Heart left ventricle (tissue), 16 donors: ENCODE results near the gene TRIM3. TPM values are rescaled to one million over a fixed set of nuclear protein-coding genes. Genes with fewer than 3 reads are reported as not detected.

Experiments used
- ATAC-seq, 4 donors: fragments of 200-7000 bp; cut with Tn5 transposase; one replicate each; pipeline ENCODE4 v1.9.1; 2020 to 2022; ENCODE audit warnings: moderate library complexity in 4 of 4, mild to moderate bottlenecking in 3 of 4, moderate number of reproducible peaks in 1 of 4
- DNase-seq, 5 donors: peaks; one replicate each; pipeline ENCODE4 v3.0.0-alpha.2; 2020
- H3K27ac ChIP-seq, 12 donors: fragments of 200-600 bp; sonication (generic) in 4 of 12; one replicate each; pipeline versions ENCODE4 v1.5.0 to v1.8.0; 2016 to 2022; ENCODE audit warnings: mild to moderate bottlenecking in 2 of 12
- H3K27me3 ChIP-seq, 9 donors: fragments of 200-600 bp; sonication (generic) in 2 of 9; one replicate each; pipeline versions ENCODE4 v1.5.1 to v1.8.0; 2016 to 2022; ENCODE audit warnings: mild to moderate bottlenecking in 3 of 9
- H3K36me3 ChIP-seq, 9 donors: fragments of 200-600 bp; sonication (generic) in 2 of 9; one replicate each; pipeline versions ENCODE4 v1.5.0 to v1.8.0; 2018 to 2022; ENCODE audit warnings: mild to moderate bottlenecking in 2 of 9
- H3K4me1 ChIP-seq, 12 donors: fragments of 200-600 bp; sonication (generic) in 4 of 12; one replicate each; pipeline versions ENCODE4 v1.5.0 to v1.8.0; 2016 to 2022; ENCODE audit warnings: mild to moderate bottlenecking in 3 of 12
- H3K4me3 ChIP-seq, 12 donors: fragments of 200-600 bp; sonication (generic) in 4 of 12; one replicate each; pipeline versions ENCODE4 v1.5.0 to v1.8.0; 2017 to 2022; ENCODE audit warnings: mild to moderate bottlenecking in 9 of 12, moderate library complexity in 4 of 12
- H3K9me3 ChIP-seq, 12 donors: fragments of 200-600 bp; sonication (generic) in 4 of 12; one replicate each; pipeline versions ENCODE4 v1.5.0 to v1.8.0; 2016 to 2022; ENCODE audit warnings: mild to moderate bottlenecking in 1 of 12
- POLR2A ChIP-seq, 2 donors: fragments of 450-650 bp; IDR thresholded peaks; one replicate each; pipeline ENCODE4 v1.6.1; 2017; ENCODE audit warnings: antibody characterized with exemption in 2 of 2, mild to moderate bottlenecking in 2 of 2, moderate library complexity in 2 of 2
- WGBS, 4 donors: extraction: QIAGEN DNeasy Blood & Tissue Kit in 2 of 4; methylation state at CpG; one replicate each; pipeline versions ENCODE4 v1.1.5 to v1.1.7; 2013 to 2018; 5-methylcytosine and 5-hydroxymethylcytosine counted together
- intact Hi-C, 10 donors: fragments of 100-400 bp; cut with DNase I; formaldehyde crosslinking; loops; one replicate each; pipeline versions ENCODE4 v1.11.1 to v1.14.2; 2022
- polyA plus RNA-seq, 2 donors: library from polyadenylated mRNA; stranded (reverse); fragments of 200-250 nt; gene quantifications; one replicate each; pipeline ENCODE4 v1.2.3, GENCODE V29; 2013
- total RNA-seq, 9 donors: library from RNA; depleted of rRNA in 2 of 9; stranded (reverse); fragments of >200 nt in 2 of 9; fragmentation: NEBNext Ultra II Directional in 3 of 9; extraction: Animal tissue kit (Norgen Biotek cat#: 25700) in 3 of 9; gene quantifications; one replicate each; pipeline versions ENCODE4 v1.1.0 to v1.2.4, GENCODE V29; 2016 to 2023
- TF ChIP-seq, protein P1 (sequence below), 12 donors: fragments of 200-600 bp; sonication (generic) in 4 of 12; IDR thresholded peaks; one replicate each; pipeline versions ENCODE4 v1.5.0 to v1.8.0; 2018 to 2022; ENCODE audit warnings: antibody characterized with exemption in 12 of 12, mild to moderate bottlenecking in 5 of 12
- donor health status: ischemic (EF 13 %, LVEDD 7.1; RV severe dilation, severe dysfunction).
- donor health status: healthy with polysubstance abuse.
- donor health status: DM: no; HTN: yes; CAD: no.
- donor health status: DM: no; HTN: no; CAD: no.
- donor health status: ischemic (EF 25% LVEDD 6.9; RV normal size, moderate dysfunction).
- donor health status: ischemic (EF 25% LVEDD 5.7; RV mildly dilated, moderate dysfunction).
- donor health status: healthy.
- donor health status: DM: yes; HTN: yes; CAD: no.
- donor health status: ischemic (EF 35%, LVEDD 5.7; RV mildly dilated, moderate dysfunction).
- donor health status: nonischemic (EF 11% LVEDD 7.7; RV severe dilation, severe dysfunction).
- donor health status: DM: yes; HTN: yes; CAD: no.
- donor health status: PGD.
- donor health status: ischemic (EF 29% LVEDD 5.4; RV normal size, mild dysfunction).
- donor health status: nonischemic (EF 23%, LVEDD 6.1; RV moderate dilation, normal function).

TRIM3 gene
- total and polyA plus RNA-seq, 11 donors, result 7.7 to 18.8 (median 10.4) TPM

DNA sequence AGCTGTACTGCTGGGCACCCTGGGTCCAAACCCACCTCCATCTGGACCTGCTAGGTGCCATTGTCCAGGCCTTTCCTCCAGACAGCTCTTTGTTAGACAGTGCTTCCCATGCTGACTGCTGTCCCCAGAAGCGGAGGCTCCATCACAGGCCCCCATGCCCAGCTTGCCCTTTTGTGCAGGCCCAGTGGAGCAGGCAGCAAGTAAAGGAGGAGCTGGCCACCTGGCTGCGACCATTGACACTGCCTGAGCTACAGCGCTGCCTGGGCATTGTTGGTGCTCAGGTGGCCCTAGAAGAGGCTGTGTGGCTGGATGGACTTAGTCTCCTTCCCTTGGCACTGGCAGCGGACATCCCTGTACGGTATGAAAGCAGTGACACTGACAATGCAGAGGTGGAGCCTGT lies 24.8 kb upstream of the TRIM3 start:
- Histone ChIP-seq H3K27me3 (no peaks in the 10 kb centered on the region), H3K4me1 (peaks cover 0 to 19% (median 0%) of the 10 kb centered on the region in 12 donors), H3K9me3 (no peaks in the 10 kb centered on the region), H3K4me3 (no peak overlapping the region), H3K36me3 (peaks cover 0 to 51% (median 30%) of the 10 kb centered on the region in 9 donors), H3K27ac (peak overlapping the region in 1 of 12 donors; percentile 41)
- intact Hi-C loops, result loop anchor here in 1 of 10 donors (5.0 kb wide), 1 partner anchor 121 kb away; no protein-coding TSS in a partner anchor
- whole genome bisulfite sequencing, 4 donors, result 93 to 100% (median 95%) methylated on average over 5 of the region's 5 CpGs
- TF ChIP-seq POLR2A (IDR thresholded peaks at IDR 0.05), result no peak
- TF ChIP-seq, protein P1, sequence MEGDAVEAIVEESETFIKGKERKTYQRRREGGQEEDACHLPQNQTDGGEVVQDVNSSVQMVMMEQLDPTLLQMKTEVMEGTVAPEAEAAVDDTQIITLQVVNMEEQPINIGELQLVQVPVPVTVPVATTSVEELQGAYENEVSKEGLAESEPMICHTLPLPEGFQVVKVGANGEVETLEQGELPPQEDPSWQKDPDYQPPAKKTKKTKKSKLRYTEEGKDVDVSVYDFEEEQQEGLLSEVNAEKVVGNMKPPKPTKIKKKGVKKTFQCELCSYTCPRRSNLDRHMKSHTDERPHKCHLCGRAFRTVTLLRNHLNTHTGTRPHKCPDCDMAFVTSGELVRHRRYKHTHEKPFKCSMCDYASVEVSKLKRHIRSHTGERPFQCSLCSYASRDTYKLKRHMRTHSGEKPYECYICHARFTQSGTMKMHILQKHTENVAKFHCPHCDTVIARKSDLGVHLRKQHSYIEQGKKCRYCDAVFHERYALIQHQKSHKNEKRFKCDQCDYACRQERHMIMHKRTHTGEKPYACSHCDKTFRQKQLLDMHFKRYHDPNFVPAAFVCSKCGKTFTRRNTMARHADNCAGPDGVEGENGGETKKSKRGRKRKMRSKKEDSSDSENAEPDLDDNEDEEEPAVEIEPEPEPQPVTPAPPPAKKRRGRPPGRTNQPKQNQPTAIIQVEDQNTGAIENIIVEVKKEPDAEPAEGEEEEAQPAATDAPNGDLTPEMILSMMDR (IDR thresholded peaks at IDR 0.05), result no peak
- peak in 1 of 4 donors; percentile 10 for ATAC-seq
- DNase-seq, result no peak

DNA sequence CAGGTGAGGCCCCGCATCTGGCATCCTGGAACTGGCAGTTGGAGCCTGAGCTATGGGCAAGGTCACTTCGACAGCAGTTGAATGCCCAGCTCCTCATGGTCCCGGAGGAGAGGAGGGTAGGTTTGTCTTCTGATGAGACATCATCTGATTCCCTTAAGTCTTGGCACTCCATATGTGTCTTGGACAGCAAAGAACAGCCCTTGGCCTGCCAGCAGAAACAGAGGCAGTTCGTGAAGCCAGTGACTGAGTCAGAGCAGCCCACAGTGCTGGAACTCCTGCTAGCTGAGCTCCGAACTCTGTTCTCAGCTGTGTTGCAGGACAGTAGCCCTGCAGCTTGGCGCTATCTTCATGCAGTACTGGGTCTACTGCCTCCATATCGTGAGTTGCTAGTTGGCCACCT lies 24.4 kb upstream of the TRIM3 start:
- DNase-seq (peak in 2 of 5 donors; percentile 29 to 55), ATAC-seq (peak in 3 of 4 donors; percentile 35 to 83 (median 75))
- Histone ChIP-seq H3K27me3 (no peaks in the 10 kb centered on the region), H3K9me3 (no peaks in the 10 kb centered on the region), H3K4me3 (no peak overlapping the region), H3K4me1 (peaks cover 0 to 19% (median 0%) of the 10 kb centered on the region in 12 donors), H3K36me3 (peaks cover 0 to 51% (median 27%) of the 10 kb centered on the region in 9 donors), H3K27ac (peak overlapping the region in 4 of 12 donors; percentile 22 to 41 (median 32))
- TF ChIP-seq POLR2A (IDR thresholded peaks at IDR 0.05), result no peak
- TF ChIP-seq, protein P1 (IDR thresholded peaks at IDR 0.05), result no peak
- 60 to 83% (median 78%) methylated on average over 5 to 7 of the region's 7 CpGs for WGBS, 4 donors
- intact Hi-C loops, result loop anchor here in 1 of 10 donors (5.0 kb wide), 1 partner anchor 121 kb away; no protein-coding TSS in a partner anchor

GRCh38 chr11:6497069-6497839 lies 23.5 kb upstream of the TRIM3 start, which contains the start of gene DNHD1:
DNHD1 (plus strand) TSS chr11:6497280; CDS start chr11:6498216, 936 bp downstream.
- H3K36me3 ChIP-seq, result peaks cover 0 to 52% (median 27%) of the 10 kb centered on the region in 9 donors
- no peak for TF ChIP-seq POLR2A (IDR thresholded peaks at IDR 0.05)
- TF ChIP-seq, protein P1 (IDR thresholded peaks at IDR 0.05), result no peak
- DNase-seq (peak in 2 of 5 donors; percentile 48 to 57), ATAC-seq (peak; percentile 35 to 70 (median 56))
- peaks cover 0 to 19% (median 0%) of the 10 kb centered on the region in 12 donors for H3K4me1 ChIP-seq
- peak within 1 kb of the TSS in 8 of 12 donors; percentile 4 to 43 (median 25) for H3K4me3 ChIP-seq
- intact Hi-C loops, result loop anchor here in 1 of 10 donors (5.0 kb wide), 1 partner anchor 120 kb away; no protein-coding TSS in a partner anchor
- H3K27me3 ChIP-seq, result no peaks in the 10 kb centered on the region
- H3K9me3 ChIP-seq, result no peaks in the 10 kb centered on the region
- WGBS, 4 donors, result 43 to 55% (median 53%) methylated on average over 32 to 33 of the region's 33 CpGs
- H3K27ac ChIP-seq, result peak within 1 kb of the TSS in 4 of 12 donors; percentile 22 to 41 (median 32)

DNA sequence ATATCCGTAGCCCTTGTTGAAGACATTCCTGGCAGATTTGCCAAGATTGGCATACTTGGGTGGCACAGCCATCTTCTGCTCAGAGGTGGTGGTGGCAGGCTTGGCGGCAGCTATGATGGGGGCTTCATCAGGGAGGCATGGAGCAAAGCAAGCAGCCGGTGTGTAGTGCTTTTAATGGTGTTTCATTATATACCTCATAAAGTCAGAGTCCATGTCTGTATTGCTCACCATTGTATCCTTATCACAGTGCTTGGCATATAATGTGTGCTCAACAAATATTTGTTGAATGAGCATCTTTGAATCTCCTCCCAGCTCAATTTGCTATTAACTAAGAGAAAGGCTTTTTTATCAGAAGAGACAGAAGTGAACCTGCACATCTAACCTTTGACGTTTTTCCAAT lies 15.6 kb upstream of the TRIM3 start:
- intact Hi-C loops, result loop anchor here in 1 of 10 donors (10.0 kb wide), 1 partner anchor 105 kb away; no protein-coding TSS in a partner anchor
- H3K4me1 ChIP-seq, result no peaks in the 10 kb centered on the region
- H3K27ac ChIP-seq, result no peak overlapping the region
- DNase-seq (no peak), ATAC-seq (no peak)
- no peaks in the 10 kb centered on the region for H3K27me3 ChIP-seq
- no peak overlapping the region for H3K4me3 ChIP-seq
- H3K9me3 ChIP-seq, result no peaks in the 10 kb centered on the region
- 86 to 92% (median 88%) methylated on average over 4 of the region's 4 CpGs for WGBS, 4 donors
- no peak for TF ChIP-seq POLR2A (IDR thresholded peaks at IDR 0.05)
- TF ChIP-seq, protein P1 (IDR thresholded peaks at IDR 0.05), result no peak
- H3K36me3 ChIP-seq, result peaks cover 0 to 97% (median 68%) of the 10 kb centered on the region in 9 donors
